ENCODE data around the gene ANKRD44.
"Not testable (repeated sequence)": the region's sequence is repeated elsewhere in the genome, so short reads cannot be mapped to it uniquely, and the experiment has no call there.

ANKRD44 gene

GRCh38 chr2:197010200-197011020 lies 300.2 kb downstream of the ANKRD44 start:
- no peak for DNase-seq

GRCh38 chr2:197008741-197009341 lies 301.7 kb downstream of the ANKRD44 start:
- not testable (repeated sequence) for DNase-seq

- DNase-seq: no peak
These were observed 302.6 kb downstream of the ANKRD44 start for GRCh38 chr2:197007716-197008628.

- DNase-seq: no peak
These were observed 308.7 kb downstream of the ANKRD44 start for GRCh38 chr2:197001921-197002320.

GRCh38 chr2:196995757-196996314 lies 314.7 kb downstream of the ANKRD44 start:
- DNase-seq: no peak

- no peak for DNase-seq
These were observed 315.8 kb downstream of the ANKRD44 start for GRCh38 chr2:196994764-196995163.

GRCh38 chr2:196993617-196994016 lies 317.0 kb downstream of the ANKRD44 start:
- DNase-seq: no peak

GRCh38 chr2:196992466-196992865 lies 318.1 kb downstream of the ANKRD44 start:
- no peak for DNase-seq

- no peak for DNase-seq
These were observed 319.7 kb downstream of the ANKRD44 start for GRCh38 chr2:196990788-196991461.

- no peak for DNase-seq
These were observed 320.5 kb downstream of the ANKRD44 start for GRCh38 chr2:196990092-196990491.

- no peak for DNase-seq
These were observed 321.1 kb downstream of the ANKRD44 start for GRCh38 chr2:196989496-196989895.

GRCh38 chr2:196988639-196989038 lies 321.9 kb downstream of the ANKRD44 start:
- no peak for DNase-seq

- peak; percentile 76 for DNase-seq
These were observed 322.8 kb downstream of the ANKRD44 start for GRCh38 chr2:196987649-196988364.

GRCh38 chr2:196987298-196987648 lies 323.3 kb downstream of the ANKRD44 start:
- DNase-seq: no peak

GRCh38 chr2:196985511-196986183 lies 324.9 kb downstream of the ANKRD44 start:
- DNase-seq: no peak

- no peak for DNase-seq
These were observed 325.7 kb downstream of the ANKRD44 start for GRCh38 chr2:196984903-196985302.

- no peak for DNase-seq
These were observed 326.6 kb downstream of the ANKRD44 start for GRCh38 chr2:196983934-196984333.

GRCh38 chr2:196980473-196980872 lies 330.1 kb downstream of the ANKRD44 start:
- no peak for DNase-seq

- DNase-seq: no peak
These were observed 330.6 kb downstream of the ANKRD44 start for GRCh38 chr2:196980001-196980400.

- no peak for DNase-seq
These were observed 333.1 kb downstream of the ANKRD44 start for GRCh38 chr2:196977507-196977906.

- DNase-seq: no peak
These were observed 335.6 kb downstream of the ANKRD44 start for GRCh38 chr2:196974970-196975369.

Measured in NCI-H2029 (cell line).